ENCODE results near the gene ZNF574.

ZNF574 gene

DNA sequence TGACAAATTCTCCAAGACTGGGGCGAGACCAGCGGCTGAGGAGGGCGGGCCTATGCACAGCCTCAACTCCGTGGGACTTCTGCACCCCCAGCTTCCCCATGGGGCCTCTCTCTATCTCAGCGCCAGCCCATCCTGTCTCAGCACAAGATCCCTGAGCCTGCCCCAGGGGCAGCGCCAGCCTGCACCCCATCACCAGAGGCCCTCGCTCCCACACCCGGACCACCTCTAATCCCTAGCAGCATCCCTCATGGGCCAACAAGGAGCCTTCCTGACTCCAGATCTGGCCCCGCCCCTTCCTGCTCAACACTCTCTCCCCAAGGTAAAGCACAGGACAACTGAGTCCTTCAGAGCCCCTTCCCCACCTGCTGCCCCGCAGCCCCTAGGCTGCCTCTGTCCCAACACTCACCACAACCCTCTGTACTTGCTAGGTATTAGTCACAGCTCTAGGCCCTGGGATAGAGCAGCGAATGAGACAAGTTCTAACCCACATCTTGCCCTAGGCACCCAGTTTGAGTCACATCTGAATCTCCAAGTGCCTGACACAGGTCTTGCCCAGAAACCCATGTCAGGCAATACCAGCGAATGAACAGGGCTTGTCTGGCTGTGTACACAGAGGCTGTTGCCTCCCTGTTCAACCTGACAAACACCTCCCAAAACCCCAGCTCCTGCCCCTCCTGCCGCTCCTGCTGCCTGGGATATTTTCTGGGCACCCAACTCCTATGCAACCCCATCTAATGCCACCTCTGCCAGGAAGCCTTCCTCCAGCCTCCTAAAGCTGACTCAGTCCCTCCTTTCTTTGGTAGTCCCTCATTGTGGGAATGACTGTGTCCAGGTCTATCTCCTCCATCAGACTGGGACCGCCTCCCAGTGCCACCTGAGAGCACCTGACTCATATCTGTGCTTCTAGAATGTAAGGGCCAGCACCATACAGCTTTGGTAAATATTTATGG is 24.5 kb upstream of the ZNF574 start:
- TF ChIP-seq, protein P1, sequence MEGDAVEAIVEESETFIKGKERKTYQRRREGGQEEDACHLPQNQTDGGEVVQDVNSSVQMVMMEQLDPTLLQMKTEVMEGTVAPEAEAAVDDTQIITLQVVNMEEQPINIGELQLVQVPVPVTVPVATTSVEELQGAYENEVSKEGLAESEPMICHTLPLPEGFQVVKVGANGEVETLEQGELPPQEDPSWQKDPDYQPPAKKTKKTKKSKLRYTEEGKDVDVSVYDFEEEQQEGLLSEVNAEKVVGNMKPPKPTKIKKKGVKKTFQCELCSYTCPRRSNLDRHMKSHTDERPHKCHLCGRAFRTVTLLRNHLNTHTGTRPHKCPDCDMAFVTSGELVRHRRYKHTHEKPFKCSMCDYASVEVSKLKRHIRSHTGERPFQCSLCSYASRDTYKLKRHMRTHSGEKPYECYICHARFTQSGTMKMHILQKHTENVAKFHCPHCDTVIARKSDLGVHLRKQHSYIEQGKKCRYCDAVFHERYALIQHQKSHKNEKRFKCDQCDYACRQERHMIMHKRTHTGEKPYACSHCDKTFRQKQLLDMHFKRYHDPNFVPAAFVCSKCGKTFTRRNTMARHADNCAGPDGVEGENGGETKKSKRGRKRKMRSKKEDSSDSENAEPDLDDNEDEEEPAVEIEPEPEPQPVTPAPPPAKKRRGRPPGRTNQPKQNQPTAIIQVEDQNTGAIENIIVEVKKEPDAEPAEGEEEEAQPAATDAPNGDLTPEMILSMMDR (conservative IDR thresholded peaks at IDR 0.05; ENCODE audit: low read depth, low read length), result no peak
- DNase-seq (ENCODE audit: low read depth), result no peak
- H3K4me3 ChIP-seq (ENCODE audit: low read length), result no peak overlapping the region

GRCh38 chr19:42052241-42052863 is 23.6 kb upstream of the ZNF574 start:
- TF ChIP-seq, protein P1 (conservative IDR thresholded peaks at IDR 0.05; ENCODE audit: low read depth, low read length), result no peak
- H3K4me3 ChIP-seq (ENCODE audit: low read length), result no peak overlapping the region
- no peak for DNase-seq (ENCODE audit: low read depth)

GRCh38 chr19:42053037-42053935 is 22.7 kb upstream of the ZNF574 start:
- DNase-seq (ENCODE audit: low read depth), result no peak
- TF ChIP-seq, protein P1 (conservative IDR thresholded peaks at IDR 0.05; ENCODE audit: low read depth, low read length), result no peak
- H3K4me3 ChIP-seq (ENCODE audit: low read length), result no peak overlapping the region

DNA sequence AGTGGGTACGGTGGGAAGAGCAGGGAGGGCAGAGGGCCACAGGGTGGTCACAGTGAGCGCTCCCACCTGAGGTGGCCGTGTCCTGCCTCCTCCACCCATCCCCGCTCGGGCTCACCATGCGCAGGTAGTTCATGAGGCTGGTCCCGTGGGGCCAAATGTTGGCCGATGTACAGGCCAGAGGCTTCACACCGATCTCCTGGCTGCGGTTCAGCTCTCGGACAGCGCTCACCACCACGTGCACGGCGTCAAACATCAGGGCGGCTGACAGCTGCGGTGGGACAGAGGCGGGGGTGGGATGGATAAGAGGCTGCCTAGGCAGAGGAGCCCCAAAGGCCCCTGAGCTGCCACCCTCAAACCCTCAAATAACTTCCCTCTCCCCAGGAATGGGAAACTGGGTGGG is 21.8 kb upstream of the ZNF574 start:
- H3K4me3 ChIP-seq (ENCODE audit: low read length), result no peak overlapping the region
- no peak for DNase-seq (ENCODE audit: low read depth)
- TF ChIP-seq, protein P1 (conservative IDR thresholded peaks at IDR 0.05; ENCODE audit: low read depth, low read length), result no peak

DNA sequence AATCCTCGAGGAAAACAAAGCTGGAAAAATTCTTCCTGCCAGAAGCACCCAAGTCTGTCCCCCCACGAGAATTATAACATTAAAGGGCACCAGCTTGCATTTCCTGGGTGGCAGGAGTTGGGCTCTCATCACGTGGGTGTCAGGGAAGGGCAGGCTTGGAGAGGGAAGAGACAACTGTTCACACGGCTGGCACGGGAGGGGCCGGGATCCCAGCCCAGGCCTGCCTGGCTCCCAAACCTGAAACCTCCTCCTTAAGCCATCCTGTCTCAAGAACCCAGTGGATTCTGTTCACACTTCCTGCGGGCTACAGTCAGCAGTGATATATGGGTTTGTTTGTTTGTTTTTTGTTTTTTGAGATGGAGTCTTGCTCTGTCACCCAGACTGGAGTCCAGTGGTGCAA is 18.1 kb upstream of the ZNF574 start:
- no peak overlapping the region for H3K4me3 ChIP-seq (ENCODE audit: low read length)
- TF ChIP-seq, protein P1 (conservative IDR thresholded peaks at IDR 0.05; ENCODE audit: low read depth, low read length), result no peak
- no peak for DNase-seq (ENCODE audit: low read depth)

DNA sequence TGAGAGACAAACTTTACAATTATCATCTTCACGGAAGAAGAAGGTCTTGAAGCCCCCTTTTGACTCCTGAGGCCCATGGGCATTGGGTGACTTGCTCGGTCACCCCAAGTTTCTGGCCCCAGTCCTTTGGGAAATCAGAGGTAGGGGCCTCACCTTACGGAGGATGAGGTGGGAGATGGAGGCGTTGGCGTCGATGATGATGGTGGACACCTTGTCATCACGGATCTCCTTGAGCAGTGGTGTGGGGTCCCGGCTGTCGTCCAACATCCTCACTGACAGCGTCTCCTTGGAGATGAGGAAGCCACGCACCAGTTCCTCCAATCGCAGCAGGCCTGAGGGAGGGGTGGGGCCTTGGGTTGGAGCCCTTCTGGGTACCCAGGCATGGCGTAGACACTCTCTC is 16.8 kb upstream of the ZNF574 start:
- TF ChIP-seq, protein P1 (conservative IDR thresholded peaks at IDR 0.05; ENCODE audit: low read depth, low read length), result no peak
- no peak overlapping the region for H3K4me3 ChIP-seq (ENCODE audit: low read length)
- no peak for DNase-seq (ENCODE audit: low read depth)
